ENCODE results near the gene NFASC.

Gene NFASC

DNA sequence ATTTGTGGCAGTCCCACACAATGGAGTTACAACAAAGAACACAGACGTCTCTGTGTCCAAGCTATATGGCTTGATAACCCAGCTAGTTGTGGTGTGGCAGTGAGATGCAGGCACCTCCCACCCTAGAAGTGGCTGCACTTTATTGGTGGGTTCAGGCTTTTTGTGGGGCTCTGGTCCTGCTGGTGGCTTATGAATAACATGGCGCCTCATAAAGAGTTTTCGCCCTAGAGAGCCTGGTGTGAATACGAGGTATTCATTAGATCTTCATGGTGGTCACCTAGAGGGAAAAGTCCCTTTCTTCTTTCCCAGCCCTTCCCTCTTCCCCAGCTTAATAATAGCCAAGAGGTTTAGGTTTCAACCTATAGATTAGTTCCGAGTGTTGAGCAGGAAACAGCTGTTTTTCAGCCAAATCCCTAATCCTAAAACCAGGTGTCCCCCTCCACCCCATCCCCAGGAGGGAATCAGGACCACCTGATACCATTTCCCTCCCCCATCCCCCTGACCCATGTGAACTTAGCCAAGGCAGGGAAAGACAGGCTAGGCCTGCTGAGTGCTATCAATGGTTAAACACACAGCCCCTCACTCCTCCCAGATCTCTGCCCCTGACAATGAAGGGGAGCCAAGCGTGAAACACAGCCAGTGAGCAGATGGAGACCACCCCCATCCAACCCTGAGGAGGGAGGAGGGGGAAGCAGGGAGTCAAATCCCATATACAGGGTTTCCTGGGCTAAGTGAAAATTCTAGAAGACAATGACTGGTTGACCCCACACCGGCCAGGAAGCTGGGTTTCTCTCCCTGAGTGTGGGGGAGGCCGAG lies 58.2 kb downstream of the NFASC start:
- DNase-seq (ENCODE audit: low read depth), result no peak
- TF ChIP-seq, protein P1, sequence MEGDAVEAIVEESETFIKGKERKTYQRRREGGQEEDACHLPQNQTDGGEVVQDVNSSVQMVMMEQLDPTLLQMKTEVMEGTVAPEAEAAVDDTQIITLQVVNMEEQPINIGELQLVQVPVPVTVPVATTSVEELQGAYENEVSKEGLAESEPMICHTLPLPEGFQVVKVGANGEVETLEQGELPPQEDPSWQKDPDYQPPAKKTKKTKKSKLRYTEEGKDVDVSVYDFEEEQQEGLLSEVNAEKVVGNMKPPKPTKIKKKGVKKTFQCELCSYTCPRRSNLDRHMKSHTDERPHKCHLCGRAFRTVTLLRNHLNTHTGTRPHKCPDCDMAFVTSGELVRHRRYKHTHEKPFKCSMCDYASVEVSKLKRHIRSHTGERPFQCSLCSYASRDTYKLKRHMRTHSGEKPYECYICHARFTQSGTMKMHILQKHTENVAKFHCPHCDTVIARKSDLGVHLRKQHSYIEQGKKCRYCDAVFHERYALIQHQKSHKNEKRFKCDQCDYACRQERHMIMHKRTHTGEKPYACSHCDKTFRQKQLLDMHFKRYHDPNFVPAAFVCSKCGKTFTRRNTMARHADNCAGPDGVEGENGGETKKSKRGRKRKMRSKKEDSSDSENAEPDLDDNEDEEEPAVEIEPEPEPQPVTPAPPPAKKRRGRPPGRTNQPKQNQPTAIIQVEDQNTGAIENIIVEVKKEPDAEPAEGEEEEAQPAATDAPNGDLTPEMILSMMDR (IDR thresholded peaks at IDR 0.05; ENCODE audit: control insufficient read depth, extremely low read depth, insufficient read depth), result no peak
- H3K4me3 ChIP-seq (ENCODE audit: low read depth, low read length), result no peak overlapping the region

DNA sequence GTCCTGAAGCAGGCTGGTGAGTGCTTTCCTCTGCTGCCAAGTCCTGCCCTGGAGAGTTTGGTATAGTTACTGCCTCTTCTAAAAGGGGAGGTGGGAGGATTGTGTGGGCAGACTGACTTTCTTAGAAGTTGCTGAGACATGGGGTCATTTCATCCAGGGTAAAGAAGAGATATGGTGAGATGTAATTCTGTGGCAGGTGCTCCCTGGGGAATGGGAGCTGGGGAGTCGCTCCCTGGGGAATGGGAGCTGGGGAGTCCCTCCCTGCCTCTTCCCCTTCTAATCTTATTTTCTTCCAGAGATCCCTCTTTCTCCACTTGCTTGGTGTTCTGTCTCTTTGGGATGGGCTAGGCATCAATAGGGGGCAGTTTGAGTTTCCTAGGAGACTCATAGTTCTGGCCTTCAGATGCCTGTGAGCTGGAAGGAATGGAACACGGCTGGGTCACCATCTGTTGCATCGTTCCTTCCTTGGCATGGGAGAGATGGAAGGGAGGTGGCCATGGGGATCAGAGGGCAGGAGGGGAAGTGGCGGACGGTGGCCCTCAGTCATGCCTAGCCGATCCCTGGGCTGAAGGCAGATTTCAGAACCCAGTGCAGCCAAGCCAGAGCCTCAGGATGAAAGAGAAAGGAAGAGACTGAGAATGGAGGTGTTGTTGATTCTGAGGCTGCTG lies 59.0 kb downstream of the NFASC start:
- TF ChIP-seq, protein P1 (IDR thresholded peaks at IDR 0.05; ENCODE audit: control insufficient read depth, extremely low read depth, insufficient read depth), result no peak
- H3K4me3 ChIP-seq (ENCODE audit: low read depth, low read length), result no peak overlapping the region
- no peak for DNase-seq (ENCODE audit: low read depth)

DNA sequence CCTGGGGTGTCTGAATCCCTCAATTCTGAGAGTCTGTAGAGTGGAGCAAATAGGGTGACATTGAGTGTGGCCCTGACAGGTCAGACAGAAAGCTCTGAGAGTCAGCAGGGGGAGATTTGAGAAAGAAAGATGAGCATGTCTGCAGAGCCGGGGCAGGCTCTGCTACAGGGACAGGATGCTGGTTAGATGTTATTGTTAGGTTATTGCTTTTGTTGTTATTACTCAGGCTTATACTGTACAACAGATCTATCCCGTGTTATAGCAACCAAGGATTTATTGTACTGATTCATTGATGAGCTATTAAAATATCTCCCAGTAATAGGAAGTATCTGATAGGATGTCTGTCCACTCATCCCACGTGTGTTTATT lies 59.5 kb downstream of the NFASC start:
- TF ChIP-seq, protein P1 (IDR thresholded peaks at IDR 0.05; ENCODE audit: control insufficient read depth, extremely low read depth, insufficient read depth), result no peak
- H3K4me3 ChIP-seq (ENCODE audit: low read depth, low read length), result no peak overlapping the region
- no peak for DNase-seq (ENCODE audit: low read depth)

DNA sequence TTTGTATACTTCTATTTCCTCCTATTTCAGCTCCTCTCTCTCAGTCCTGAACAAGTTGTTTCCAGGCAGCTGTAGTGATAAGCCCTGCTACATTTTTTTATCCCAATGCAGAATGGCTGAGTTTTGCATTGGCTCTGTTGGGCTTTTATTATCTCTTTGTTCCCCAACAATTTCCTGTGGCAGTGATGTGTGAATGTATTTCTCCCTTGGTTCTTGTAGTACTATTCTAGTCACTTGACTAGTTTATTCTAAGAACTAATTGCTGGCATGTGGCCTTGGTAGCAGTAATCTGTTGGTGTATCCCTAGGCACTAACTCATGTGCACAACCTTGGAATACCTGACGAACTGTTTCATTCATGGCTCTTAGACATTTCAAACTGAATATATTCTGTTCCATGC lies 60.7 kb downstream of the NFASC start:
- no peak overlapping the region for H3K4me3 ChIP-seq (ENCODE audit: low read depth, low read length)
- DNase-seq (ENCODE audit: low read depth), result no peak
- TF ChIP-seq, protein P1 (IDR thresholded peaks at IDR 0.05; ENCODE audit: control insufficient read depth, extremely low read depth, insufficient read depth), result no peak

DNA sequence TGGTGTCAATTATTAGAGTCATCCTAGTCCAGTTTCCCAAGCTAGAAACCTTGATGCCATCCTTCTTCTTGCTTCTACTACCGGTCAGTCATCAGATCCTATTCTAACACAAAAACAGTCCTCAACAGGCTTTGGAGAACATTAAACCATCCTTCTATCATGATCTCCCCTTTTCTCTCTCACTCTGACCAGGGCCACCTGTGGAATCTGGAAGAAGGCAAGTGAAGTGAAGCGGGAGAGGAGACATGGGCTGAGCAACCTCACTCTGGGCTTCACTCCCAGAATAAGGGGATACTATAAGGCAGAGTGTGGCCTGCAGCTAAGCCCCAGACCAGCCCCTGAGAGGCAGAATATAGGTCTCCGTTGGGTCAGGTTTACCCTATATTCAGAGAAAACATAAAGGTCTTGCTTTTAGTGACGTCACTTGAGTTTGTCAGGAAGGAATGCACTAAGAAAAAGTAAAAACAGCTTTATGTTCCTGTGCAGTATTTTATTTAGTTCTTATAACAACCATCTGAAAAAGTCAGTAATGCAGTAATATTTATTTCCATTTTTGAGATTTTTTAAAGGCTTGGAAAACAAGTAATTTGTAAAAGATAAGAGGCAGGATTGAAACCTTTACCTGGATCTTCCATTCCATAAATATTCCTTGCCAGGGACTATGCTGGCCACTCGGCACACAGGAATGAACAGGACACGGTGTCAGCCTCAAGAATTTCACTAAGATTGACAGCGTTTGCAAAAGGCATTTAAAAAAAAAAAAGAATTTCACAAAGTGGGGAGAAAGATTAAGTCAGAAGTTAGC lies 61.3 kb downstream of the NFASC start:
- DNase-seq (ENCODE audit: low read depth), result no peak
- no peak overlapping the region for H3K4me3 ChIP-seq (ENCODE audit: low read depth, low read length)
- TF ChIP-seq, protein P1 (IDR thresholded peaks at IDR 0.05; ENCODE audit: control insufficient read depth, extremely low read depth, insufficient read depth), result no peak

- no peak overlapping the region for H3K4me3 ChIP-seq (ENCODE audit: low read depth, low read length)
- DNase-seq (ENCODE audit: low read depth), result no peak
- TF ChIP-seq, protein P1 (IDR thresholded peaks at IDR 0.05; ENCODE audit: control insufficient read depth, extremely low read depth, insufficient read depth), result no peak
Observed at GRCh38 chr1:204932573-204932909, 61.9 kb downstream of the NFASC start.

All from LNCaP clone FGC (cell line).